GM19240 (cell line): Measurements from ENCODE around the gene SLC43A1.

Experiments
- DNase-seq: peaks from one replicate; pipeline ENCODE4 v3.0.0; 2011; ENCODE audit warnings: low spot score; ENCODE audit not compliant: insufficient read length

SLC43A1 gene

DNA sequence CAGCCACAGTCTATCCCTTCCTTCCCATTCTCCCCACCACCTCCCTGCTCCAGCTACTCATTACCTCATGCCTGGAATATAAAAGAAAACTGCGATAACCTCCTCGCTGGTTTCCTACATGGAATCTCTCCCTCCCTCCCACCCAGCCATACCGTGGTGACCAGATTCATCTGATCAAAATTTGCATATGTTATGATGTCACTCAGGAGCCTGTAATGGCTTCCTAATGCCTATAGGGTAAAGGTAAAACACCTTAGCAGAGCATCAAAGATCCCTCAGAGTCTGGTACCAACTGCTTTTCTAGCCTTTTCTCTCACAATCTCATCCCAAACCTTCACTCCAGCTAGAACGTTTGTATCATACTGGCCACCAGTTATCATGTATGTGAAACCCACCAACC, 35.6 kb downstream of the SLC43A1 start:
- DNase-seq, result no peak

DNA sequence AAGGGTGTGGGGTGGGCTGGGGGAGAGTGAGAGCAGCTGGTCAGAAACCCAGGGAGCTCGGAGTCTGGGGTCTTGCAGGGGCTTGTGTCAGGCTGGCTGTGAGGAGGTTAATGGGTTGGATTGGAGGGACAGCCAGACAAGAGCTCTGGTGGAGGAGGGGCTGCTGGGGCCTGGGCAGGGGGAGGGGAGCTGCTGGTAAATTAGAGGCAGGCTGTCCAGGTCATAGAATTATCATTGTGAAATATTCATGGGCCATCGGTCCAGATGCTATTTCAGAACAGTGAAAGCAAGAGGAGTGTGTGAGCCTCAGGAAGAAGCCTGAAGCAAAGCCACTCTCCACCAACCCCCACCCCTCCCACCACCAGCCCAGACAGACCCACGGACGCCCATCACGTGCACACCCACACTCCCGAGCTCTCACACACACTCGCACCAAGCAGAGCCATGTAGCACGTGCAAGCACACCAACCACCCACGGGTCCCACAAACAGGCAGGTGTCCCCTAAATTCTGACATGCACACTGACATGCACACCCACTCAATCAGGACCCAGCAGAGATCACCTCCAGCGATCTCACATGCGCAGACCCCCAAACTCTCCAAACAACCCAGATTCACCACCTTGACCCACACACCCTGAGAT, 36.4 kb downstream of the SLC43A1 start:
- DNase-seq, result no peak

DNA sequence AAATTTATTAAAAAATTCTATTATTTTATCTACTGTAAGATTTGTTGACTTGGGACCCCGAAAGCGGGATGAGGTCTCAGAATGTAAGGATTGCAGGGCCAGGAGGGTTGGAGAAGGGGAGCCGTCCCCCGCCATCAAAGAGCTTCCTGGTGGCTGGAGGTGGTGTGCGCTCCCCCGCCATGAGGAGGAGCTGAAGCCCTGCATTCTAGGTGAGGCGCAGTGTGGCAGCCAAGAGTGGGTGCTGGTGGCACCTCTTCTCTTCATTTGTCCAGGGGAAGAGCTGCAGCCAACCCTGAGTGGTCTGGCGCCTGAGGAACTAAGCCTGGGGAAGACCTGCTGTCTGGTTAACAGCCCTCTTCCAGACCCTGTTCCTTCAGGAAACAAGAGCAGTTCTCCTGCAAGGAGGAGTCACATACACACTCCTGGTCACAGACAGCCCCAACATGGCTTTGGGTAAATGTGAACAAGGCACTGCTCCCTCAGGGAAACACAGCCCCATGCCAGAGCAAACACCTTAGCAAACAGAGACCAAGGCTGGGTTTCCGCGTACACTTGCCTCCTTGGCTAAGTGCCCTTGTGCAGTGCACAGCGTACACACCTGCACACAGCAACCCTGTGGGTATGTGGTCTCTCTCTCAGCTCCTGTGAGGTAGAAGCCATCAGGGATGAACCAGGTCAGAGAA, 37.9 kb downstream of the SLC43A1 start:
- no peak for DNase-seq

DNA sequence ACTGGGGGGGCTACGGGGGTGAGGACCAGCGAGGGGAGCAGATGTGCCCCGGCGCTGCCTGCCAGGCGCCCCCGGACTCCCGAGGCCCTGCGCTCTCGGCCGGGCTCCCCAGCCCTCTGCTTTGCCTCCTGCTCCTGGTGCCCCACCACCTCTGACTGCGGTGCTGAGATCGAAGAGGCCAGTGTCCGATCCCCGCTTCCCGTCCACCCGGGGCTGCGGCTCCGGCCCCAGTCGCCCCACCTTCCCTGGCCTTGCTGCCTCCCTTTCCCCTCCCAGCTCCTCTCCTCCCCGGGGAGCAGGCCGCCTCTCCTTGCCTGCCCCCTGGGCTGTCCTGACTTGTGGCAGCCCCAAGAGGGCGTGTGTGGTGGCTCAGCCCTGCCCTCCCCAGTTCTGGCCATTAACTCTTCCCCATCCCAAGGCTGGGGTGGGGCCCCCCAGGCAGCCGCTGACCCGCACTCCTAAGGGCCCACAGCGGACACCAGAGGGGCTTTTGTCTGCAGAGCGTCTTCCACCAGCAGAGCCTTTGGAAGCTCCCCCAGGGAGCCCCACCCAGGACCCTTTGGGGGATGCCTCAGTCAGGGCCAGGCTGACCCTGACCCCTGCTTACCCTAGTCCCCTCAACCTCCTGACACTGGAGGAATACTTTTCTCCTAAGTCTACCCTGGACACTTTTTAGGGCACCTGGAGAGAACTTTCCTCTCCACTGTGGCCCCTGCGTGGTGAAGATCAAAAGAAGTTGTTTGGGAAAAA, 38.6 kb downstream of the SLC43A1 start:
- no peak for DNase-seq

DNA sequence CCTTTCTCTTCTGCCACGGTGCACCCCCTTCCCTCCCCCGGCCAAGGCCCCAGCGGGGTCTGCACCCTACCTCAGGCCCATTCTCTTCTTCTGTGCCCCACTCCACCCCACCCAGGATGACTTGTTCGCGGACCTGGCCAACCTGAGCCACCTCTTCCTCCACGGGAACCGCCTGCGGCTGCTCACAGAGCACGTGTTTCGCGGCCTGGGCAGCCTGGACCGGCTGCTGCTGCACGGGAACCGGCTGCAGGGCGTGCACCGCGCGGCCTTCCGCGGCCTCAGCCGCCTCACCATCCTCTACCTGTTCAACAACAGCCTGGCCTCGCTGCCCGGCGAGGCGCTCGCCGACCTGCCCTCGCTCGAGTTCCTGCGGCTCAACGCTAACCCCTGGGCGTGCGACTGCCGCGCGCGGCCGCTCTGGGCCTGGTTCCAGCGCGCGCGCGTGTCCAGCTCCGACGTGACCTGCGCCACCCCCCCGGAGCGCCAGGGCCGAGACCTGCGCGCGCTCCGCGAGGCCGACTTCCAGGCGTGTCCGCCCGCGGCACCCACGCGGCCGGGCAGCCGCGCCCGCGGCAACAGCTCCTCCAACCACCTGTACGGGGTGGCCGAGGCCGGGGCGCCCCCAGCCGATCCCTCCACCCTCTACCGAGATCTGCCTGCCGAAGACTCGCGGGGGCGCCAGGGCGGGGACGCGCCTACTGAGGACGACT, 39.3 kb downstream of the SLC43A1 start:
- DNase-seq, result no peak

DNA sequence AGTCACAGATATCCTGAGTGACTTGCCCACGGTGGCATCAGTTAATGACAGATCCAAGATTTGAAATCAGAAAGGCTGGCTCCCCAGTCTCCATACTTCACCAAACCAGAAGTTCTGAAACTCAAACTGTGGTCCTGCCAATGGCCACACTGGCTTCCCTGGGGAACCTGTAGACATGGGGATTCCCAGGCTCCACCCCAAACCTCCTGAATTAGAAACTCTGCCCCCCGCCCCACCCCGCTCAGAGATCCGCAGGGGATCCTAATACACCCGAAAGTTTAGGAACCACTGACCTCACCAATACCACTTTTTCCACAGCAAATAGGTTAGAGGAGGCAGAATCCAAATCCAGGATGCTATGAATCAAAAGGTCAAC, 39.8 kb downstream of the SLC43A1 start:
- no peak for DNase-seq

DNA sequence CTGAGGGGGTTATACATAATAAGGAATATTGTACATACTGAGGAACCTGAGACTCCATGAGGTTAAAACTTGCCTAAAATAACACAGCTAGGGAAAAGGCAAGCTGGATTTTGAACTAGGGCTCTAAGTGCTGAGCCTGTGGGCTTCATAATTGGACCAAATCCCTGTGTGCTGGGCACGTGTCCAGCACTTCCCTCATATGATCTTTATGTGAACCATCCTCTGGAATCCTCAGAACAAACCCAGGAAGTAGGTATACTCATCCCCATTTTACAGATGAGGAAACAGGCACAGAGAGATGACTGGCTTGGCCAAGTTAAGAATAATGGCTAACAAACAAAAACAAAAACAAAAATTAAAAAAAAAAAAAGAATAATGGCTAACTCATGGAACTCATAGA, 40.3 kb downstream of the SLC43A1 start:
- no peak for DNase-seq

DNA sequence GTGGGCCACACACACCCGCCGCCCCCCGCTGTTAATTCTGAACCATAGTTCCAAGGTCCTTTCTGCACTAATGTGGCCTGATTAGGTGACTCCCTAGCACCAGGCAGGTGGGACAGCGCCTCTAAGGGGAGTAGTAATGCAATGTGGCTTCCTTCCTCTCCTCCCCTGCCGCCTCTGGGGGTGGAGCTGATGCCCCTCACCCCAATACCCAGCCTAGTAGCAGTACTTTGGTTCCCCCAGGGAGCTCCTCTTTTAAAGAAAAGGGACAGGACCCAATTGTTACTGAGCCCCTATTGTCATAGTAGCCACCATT, 40.7 kb downstream of the SLC43A1 start:
- DNase-seq, result no peak

DNA sequence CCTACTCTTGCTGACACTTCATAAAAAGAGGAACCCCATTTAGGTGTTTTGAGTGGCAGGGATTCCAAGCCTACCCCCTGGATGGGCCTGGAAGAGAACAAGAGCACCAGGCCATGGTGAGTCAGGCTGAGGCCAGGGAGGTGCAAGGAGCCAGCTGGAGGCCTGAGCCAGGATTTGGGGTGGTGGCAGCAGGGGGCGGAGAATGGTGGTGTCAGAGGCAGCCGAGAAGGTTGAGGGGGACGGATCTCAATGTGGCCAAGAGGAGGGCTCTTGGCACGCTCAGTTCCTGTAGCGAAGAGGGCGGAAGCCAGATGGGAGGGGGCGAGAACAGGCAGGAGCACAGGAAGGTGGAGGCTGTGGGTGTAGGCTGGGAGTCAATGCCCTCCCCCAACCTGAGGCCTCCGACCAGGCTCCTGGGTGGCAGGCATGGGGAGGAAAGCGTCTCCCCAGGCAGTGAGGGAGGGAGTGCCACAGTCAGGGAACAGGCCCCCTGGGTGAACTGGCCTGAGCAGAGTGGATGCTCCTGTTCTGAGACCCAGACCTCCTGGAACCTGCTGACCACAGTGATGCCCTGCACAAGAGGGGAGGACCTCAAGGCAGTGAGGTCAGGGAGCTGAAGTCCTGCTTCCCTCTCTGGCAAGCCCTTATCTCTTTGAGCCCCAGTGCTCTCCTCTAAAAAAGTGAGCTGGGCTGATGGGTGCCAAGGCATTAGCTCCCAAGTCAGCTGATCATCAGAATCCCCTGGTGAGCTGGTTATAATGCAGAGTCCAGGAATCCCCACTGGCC, 41.3 kb downstream of the SLC43A1 start:
- DNase-seq, result no peak

DNA sequence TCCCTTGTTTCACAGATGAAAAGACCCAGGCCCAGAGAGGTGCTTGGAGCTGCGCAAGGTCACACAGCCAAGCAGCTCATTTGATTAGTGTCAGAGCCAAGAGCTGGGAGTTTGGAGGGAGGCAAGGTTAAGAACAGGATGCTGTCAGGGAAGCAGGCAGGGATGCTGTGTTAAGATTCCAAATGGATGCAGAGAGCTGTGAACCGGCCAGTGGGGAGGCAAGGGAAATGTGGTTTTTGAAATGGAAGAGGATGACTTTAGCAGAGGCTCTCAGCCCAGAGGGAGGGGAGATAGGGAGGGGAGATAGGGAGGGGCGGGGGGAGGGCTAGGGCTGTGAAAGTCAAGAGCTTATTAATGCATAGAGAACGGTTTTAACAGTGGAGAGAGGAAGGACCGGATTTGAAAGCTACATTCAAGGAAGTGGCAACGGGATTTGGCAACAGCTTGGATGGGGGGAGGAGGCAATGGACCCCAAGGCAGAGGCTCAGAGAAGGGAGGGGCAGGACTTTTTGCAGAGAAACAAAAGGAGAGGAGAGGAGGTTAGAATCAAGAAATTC, 42.1 kb downstream of the SLC43A1 start:
- DNase-seq, result no peak

DNA sequence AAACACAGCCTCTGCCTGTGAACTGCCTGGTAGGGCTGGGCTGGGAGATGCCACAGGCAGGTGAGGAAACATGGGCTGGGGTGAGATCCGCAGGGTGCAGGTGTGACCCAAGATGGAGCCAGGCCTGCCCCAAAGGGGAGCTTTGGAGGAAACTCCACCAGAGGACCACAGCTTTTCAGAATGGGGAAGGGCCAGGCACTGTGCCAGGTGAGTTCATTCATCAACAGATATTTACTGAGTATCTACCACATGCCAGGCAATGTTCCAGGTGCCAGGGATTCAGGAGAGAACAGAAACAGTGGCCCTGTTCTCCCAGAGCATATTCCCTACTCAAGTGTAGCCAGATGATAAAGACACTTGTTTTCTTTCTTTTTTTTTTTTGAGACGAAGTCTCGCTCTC, 44.0 kb downstream of the SLC43A1 start:
- no peak for DNase-seq

DNA sequence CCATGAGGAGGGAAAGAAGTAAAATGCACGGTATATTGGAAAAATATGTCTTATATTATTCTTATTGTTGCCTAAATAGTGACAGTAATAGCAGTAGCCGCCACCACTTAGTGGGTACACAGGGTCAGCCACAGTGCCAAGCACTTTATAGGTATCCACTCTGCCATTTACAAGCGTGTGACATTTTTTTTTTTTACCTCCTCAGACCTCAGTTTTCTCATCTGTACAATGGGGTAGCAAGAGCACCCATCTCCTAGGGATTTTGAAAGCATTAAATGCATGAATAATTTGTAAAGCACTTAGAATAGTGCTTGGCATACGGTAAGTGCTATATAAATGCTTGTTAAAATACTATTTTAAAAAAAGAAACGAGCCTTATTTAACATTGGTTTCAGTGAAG, 46.2 kb downstream of the SLC43A1 start:
- no peak for DNase-seq

DNA sequence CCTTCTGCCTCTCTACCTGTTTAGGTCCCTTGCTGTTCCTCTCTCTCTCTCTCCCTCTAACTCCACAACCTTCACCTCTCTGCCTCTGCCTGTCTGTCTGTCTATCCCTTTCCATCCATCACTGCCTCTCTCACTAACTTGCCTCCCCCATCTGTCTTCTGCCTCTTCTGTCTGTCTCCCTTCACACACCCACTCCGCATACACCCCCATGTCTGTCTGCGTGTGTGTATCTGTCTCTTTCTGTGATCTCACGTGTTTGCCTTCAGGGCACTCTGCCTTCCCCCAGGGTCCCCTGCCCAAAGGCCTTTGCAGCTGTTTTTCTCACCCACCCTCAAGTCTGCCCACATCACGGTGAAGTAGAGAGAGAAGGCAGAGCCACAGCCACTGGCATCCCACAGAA, 47.2 kb downstream of the SLC43A1 start:
- DNase-seq, result no peak

DNA sequence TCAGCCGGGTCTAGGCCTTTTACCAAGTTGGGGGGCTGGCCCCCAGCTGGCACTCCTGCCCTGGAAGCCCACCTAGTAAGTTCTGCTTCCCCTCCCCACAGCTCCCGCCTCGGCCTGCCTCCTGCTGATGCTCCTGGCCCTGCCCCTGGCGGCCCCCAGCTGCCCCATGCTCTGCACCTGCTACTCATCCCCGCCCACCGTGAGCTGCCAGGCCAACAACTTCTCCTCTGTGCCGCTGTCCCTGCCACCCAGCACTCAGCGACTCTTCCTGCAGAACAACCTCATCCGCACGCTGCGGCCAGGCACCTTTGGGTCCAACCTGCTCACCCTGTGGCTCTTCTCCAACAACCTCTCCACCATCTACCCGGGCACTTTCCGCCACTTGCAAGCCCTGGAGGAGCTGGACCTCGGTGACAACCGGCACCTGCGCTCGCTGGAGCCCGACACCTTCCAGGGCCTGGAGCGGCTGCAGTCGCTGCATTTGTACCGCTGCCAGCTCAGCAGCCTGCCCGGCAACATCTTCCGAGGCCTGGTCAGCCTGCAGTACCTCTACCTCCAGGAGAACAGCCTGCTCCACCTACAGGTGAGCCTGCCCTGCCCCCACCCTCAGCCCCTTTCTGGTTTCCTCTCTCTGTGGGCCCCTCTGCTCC, 47.9 kb downstream of the SLC43A1 start:
- DNase-seq, result no peak

DNA sequence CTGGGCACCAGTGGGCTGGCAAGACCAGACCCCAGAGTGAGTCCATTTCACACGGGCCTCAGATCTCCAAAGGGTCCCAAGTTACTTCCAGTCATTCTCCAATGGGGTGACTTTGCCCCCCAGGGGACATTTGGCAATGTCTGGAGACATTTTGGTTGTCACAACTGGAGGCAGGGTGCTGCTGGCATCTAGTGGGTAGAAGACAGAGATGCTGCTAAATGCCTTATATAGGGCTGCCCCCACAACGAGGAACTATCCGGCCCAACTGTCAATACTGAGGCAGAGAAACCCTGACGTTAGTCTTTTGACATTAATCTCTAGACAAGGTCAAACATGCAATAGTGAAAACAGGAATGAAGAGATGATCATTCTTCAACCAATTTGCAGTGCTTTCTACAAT, 48.8 kb downstream of the SLC43A1 start:
- DNase-seq, result no peak

DNA sequence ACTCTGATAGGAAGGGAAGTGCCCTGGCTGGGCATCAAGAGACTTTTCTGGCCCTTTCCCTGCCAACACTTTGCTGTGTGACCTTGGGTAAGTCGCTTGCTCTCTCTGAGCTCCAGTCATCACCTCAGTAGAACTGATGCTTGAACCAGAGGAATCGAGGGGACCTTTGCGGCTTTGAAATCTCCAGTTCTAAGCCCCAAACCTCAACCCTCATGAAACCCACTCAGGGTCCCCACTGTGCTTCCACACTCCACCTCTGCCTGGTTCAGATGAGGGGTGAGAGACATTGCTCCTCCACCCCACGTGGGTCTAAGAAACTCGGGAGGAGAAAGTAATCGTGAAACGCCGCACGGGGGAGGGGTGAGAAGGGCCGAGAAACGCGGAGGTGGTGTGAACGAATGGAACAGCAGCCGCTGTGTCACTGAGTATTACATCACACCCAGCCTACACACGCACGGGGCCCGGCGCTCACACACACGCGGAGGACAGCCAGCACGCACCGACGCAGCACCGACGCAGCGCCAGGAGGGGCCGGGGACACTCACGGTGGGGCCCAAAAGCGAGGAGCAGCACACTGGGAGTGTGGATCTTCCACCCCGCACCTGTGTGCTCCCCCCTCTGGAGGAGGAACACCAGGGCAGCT, 50.8 kb downstream of the SLC43A1 start:
- DNase-seq, result no peak

DNA sequence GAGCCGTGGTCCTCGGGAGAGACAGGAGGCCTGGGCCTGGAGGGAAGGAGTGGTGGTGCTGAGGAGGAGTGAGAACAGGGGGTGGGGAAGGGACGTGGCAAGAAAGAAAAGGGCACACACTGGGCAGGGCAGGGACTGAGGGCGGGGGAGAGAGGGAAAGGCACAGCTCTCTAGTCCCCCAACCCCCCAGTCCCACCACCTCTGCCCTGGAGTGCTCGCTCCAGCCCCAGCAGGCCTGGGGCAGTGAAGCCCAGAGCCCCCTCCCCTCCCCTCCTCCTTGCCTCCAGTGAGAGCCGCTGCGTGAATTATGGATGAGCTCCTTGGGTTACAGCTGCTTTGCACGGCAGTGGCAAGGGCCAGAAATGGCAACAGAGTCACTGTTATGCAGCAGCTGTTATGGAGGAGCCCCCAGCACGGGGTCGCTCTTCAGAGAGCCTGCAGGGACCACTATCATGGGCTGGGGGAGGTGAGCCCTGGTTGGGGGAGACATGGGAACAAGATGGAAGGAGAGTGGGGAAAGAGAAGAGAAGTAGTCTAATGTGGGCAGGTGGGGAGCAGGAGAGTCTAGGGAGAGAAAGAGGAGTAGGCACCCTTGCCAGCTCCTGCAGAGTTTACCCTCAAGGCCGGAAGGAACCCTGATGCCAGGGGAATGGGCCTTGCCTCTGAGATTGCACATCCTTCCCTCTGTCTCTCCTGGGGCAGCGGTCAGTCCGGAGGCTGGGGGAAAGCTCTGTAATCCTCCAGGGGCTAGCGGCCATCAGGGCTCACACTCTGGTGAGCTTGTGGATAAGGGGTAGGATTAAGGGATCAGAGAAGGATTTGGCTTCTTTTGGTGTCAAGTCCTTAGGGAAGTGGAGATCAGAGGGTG, 51.6 kb downstream of the SLC43A1 start:
- DNase-seq, result no peak

DNA sequence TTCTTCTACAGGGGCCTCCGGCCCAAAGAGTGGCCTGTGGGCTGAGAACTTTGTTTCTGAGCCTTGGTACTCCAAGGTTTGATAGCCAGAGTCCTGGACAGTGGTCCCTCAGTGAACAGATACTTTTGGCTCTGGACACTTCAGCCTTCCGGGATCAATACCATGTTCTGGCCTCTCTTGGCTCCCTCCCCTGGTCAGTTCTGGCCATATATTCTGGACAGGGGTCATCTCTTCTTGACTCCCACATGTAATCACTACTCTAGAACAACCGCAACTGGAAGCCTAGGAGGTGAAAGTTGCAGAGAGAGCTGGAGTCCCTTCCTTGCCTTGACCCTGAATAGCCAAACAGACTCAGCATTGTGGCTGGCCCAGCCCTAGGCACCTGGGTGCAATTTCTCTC, 52.9 kb downstream of the SLC43A1 start:
- no peak for DNase-seq

DNA sequence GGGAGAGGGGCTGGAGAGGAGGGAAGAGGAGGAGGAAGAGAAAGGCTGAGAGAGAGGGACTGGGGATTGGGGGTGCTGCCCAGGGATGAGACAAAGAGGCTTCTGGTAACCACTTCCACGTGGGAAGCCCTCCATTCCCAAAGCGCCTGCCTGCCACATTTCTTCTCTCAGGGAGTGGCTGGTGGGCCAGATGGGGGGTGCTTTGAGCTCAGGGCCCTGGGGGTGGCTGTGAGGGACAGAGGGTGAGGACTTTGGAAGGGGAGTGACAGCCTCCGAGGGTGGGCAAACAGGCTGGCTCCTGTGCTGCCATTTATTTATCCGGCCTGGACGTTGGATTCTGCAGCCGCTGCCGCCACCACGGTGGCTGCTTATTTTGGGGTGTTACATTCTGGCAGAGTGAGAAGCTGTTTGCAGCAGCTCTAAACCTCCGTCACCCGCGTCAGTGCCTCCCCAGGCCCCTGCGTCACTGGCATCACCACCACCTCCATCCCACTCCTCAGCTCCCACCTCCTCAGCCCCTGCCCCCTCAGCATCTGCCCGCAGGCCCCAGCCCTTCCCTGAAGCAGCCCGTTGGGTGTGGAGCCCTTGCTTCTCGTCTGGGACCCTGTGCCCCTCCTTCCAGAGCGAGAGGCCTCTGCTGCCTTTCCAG, 53.5 kb downstream of the SLC43A1 start:
- no peak for DNase-seq
